HL-60 (cell line): ENCODE results near the gene RDH5.

ENCODE experiments used
- DNase-seq, 2 experiments: peaks; one replicate each; pipeline ENCODE4 v3.0.0-alpha.2; 2010 to 2020; ENCODE audit warnings: low read depth in 1 of 2, low spot score in 1 of 2
- H3K27ac ChIP-seq: fragments of 250-450 bp; sonication (Bioruptor Pico); replicated peaks from 2 replicates; pipeline ENCODE4 v1.5.1; 2020; ENCODE audit warnings: mild to moderate bottlenecking, moderate library complexity
- H3K27me3 ChIP-seq: fragments of 250-450 bp; sonication (Bioruptor Pico); 2 replicates; pipeline ENCODE4 v1.5.1; 2021; ENCODE audit warnings: mild to moderate bottlenecking, moderate library complexity; ENCODE audit not compliant: insufficient read depth, poor library complexity, severe bottlenecking
- H3K4me3 ChIP-seq: replicated peaks from 2 replicates; pipeline ENCODE4 v1.5.1; 2011; ENCODE audit warnings: mild to moderate bottlenecking, control low read depth, low read length; ENCODE audit not compliant: insufficient read depth
- GABPA ChIP-seq: IDR thresholded peaks from 2 replicates; pipeline ENCODE4 v1.6.1; 2012; ENCODE audit warnings: low read depth
- POLR2AphosphoS5 ChIP-seq: IDR thresholded peaks from 2 replicates; pipeline ENCODE4 v1.6.1; 2012; ENCODE audit warnings: low read depth
- SPI1 ChIP-seq: IDR thresholded peaks from 2 replicates; pipeline ENCODE4 v1.6.1; 2012; ENCODE audit warnings: low read depth, mild to moderate bottlenecking, borderline replicate concordance
- TF ChIP-seq, protein P1 (sequence below): IDR thresholded peaks from one replicate; pipeline ENCODE4 v1.5.1; 2011; ENCODE audit warnings: low read length, control low read depth, inconsistent platforms; ENCODE audit not compliant: insufficient read depth
- TF ChIP-seq, protein P2 (sequence below): IDR thresholded peaks from 2 replicates; pipeline ENCODE4 v1.6.1; 2012; ENCODE audit warnings: low read depth; ENCODE audit not compliant: insufficient replicate concordance

RDH5 gene

DNA sequence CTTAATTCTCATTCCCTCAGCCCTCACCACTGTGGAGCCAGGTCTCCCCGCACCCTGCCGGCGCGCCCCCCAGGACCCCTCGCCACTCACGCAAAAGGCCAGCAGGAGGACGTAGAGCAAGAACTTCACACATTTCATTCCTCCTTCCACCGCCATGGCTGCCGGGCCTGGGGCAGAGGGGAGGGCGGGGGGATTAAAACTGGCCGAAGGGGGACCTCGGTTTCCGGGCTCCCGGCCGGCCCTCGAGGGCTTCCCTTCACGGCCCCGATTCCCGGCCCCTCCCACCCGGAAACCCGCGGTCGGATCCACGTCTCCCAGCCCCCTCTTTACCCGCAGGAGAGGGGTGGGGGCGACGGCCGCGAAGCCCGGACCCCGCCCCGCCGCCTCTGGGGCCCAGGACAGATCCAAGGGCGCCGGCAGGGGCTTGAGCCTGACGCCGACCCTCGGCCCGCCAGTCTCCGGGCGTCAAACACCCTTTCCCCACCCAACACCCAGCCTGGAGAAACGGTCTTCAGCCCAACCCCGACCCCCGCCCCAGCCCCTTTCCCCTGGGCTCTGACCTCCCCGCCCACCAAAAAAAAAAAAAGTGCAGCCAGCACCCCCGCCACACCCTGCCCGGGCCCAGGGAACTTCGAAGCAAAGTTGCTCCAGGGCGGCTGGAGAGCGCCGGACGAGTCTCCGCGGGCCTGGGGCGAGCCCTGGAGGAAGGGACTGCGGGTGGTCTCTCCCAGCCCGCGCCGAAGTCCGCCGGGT, 8.2 kb downstream of the RDH5 start:
- Histone ChIP-seq H3K4me3 (peak overlapping the region; percentile 57), H3K27me3 (no peaks in the 10 kb centered on the region), H3K27ac (peak overlapping the region; percentile 86)
- TF ChIP-seq, protein P1, sequence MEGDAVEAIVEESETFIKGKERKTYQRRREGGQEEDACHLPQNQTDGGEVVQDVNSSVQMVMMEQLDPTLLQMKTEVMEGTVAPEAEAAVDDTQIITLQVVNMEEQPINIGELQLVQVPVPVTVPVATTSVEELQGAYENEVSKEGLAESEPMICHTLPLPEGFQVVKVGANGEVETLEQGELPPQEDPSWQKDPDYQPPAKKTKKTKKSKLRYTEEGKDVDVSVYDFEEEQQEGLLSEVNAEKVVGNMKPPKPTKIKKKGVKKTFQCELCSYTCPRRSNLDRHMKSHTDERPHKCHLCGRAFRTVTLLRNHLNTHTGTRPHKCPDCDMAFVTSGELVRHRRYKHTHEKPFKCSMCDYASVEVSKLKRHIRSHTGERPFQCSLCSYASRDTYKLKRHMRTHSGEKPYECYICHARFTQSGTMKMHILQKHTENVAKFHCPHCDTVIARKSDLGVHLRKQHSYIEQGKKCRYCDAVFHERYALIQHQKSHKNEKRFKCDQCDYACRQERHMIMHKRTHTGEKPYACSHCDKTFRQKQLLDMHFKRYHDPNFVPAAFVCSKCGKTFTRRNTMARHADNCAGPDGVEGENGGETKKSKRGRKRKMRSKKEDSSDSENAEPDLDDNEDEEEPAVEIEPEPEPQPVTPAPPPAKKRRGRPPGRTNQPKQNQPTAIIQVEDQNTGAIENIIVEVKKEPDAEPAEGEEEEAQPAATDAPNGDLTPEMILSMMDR, result no peak
- TF ChIP-seq GABPA, result no peak
- no peak for TF ChIP-seq POLR2AphosphoS5
- TF ChIP-seq SPI1, result no peak
- TF ChIP-seq, protein P2, sequence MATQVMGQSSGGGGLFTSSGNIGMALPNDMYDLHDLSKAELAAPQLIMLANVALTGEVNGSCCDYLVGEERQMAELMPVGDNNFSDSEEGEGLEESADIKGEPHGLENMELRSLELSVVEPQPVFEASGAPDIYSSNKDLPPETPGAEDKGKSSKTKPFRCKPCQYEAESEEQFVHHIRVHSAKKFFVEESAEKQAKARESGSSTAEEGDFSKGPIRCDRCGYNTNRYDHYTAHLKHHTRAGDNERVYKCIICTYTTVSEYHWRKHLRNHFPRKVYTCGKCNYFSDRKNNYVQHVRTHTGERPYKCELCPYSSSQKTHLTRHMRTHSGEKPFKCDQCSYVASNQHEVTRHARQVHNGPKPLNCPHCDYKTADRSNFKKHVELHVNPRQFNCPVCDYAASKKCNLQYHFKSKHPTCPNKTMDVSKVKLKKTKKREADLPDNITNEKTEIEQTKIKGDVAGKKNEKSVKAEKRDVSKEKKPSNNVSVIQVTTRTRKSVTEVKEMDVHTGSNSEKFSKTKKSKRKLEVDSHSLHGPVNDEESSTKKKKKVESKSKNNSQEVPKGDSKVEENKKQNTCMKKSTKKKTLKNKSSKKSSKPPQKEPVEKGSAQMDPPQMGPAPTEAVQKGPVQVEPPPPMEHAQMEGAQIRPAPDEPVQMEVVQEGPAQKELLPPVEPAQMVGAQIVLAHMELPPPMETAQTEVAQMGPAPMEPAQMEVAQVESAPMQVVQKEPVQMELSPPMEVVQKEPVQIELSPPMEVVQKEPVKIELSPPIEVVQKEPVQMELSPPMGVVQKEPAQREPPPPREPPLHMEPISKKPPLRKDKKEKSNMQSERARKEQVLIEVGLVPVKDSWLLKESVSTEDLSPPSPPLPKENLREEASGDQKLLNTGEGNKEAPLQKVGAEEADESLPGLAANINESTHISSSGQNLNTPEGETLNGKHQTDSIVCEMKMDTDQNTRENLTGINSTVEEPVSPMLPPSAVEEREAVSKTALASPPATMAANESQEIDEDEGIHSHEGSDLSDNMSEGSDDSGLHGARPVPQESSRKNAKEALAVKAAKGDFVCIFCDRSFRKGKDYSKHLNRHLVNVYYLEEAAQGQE, result no peak
- DNase-seq, result no peak

DNA sequence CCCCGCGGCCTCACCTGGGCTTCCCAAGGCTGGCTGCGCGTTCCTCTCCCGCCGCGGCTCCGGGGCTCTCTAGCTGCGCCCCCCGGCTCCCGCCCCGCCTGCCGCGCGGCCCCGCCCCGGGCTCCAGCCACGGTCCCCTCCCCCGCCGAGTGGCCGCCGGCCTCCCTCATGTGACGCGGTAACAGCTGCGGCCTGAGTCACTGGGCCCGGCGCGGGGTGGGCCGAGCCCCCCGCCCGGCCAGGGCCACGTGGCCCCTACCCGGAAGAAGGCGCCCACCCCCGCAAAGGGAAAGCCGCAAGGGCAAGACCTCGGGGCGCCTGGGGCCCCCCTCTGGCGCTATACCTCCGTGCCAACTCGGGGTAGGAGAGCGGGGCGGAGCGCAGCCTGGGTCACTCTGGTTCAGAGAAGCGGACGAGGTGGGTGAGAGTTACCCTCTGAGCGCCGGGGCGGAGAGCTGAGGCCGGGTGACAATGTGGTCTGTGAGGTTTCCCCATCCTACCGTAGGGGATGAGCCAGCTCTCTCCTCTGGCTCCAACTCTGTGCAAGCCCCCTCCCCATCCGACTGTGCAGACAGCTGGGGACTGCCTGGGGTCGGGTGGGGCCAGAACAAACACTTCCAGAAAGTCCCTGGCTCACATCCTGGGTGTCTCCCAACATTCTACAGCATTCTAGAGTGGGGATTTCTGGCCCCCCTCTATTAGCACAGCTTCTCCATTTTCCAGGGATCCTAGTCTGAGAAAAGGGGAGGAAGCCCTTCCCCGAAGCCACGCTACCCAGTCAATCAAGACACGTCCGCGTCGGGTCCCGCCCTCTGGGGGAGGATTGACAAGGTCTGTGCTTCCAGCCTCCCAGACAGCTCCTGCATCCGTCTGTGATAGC, 9.0 kb downstream of the RDH5 start, which contains the start of gene CD63:
CD63 (minus strand) TSS at position 71 of the 880 bp plus-strand sequence. CDS start 668 bp downstream, outside the sequence.
- Histone ChIP-seq H3K27me3 (no peaks in the 10 kb centered on the region), H3K27ac (peak within 1 kb of the TSS; percentile 86), H3K4me3 (peak within 1 kb of the TSS; percentile 57)
- TF ChIP-seq SPI1 (peak; percentile 59; the same call in 1 of the 2 replicates), GABPA (no peak)
- peak; percentile 85 to 90 for DNase-seq

DNA sequence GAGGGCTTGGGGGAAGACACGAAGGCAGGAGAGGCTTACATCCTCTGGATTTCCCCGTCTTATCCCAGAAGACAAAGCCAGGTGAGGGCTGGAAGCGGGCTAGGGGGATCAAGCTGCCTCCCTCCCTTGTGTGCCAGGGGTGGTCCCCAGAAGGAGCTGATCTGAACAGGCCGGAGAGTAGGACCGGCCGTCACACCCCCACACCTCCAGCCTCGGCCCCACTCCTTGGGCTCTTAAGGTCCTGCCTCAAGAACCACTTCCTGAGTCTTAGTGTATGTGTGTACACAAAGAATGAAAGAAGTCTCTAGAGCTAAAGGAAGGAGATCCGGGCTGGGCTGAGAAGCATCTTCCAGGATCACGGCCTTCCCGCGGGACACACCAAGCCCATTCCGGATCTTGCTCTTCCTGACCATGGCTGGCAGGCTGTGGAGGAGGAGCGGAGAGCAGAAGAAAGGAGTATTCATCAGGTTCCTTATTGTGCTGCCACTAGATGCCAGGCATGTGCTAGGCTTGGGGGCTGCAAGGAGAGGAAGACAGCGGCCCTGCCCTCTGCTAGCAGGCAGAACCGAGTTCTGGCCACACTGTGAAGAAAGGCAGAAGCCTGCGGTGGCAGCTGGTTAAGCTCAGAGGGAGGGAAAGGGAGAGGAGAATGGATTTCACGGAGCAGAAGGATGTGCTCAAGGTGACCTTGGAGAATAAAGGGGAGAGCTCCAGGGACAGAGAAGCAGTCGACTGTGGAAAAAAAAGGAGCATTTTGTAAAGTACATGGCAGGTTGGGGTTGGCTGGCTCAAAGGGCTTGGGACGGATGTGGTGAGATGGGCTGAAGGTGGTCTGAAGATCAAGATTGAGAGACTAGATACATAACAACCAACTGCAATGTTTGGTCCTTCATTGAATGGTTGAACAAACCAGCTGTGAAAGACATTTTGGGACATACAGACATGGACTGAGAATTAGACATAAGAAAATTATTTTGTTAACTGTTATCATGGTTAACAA, 9.9 kb downstream of the RDH5 start:
- peak overlapping the region; percentile 57 for H3K4me3 ChIP-seq
- peak; percentile 11; the same call in 1 of the 2 replicates for TF ChIP-seq GABPA
- TF ChIP-seq, protein P2, result no peak
- TF ChIP-seq POLR2AphosphoS5, result no peak
- TF ChIP-seq SPI1, result peak; percentile 32; the same call in 1 of the 2 replicates
- TF ChIP-seq, protein P1, result no peak
- peak; percentile 76 to 79 for DNase-seq
- H3K27ac ChIP-seq, result peak overlapping the region; percentile 86
- H3K27me3 ChIP-seq, result no peaks in the 10 kb centered on the region
